HEK293 (cell line): Measurements from ENCODE around the gene DNAH9.

Source experiments
- HOXD13 ChIP-seq: sonication (generic); formaldehyde crosslinking; IDR thresholded peaks from 2 replicates; pipeline ENCODE4 v1.8.0; 2022; ENCODE audit warnings: missing genetic modification reagents, borderline replicate concordance
- OVOL3 ChIP-seq: fragments of 450-650 bp; formaldehyde crosslinking; IDR thresholded peaks from 2 replicates; pipeline ENCODE4 v1.5.1; 2016; ENCODE audit warnings: missing biosample characterization, missing genetic modification characterization
- ZFP3 ChIP-seq: fragments of 450-650 bp; formaldehyde crosslinking; IDR thresholded peaks from 2 replicates; pipeline ENCODE4 v1.5.1; 2016; ENCODE audit warnings: low read depth, missing biosample characterization, missing genetic modification characterization
- ZNF366 ChIP-seq: fragments of 450-650 bp; formaldehyde crosslinking; conservative IDR thresholded peaks from 2 replicates; pipeline ENCODE4 v1.5.1; 2016; ENCODE audit warnings: missing biosample characterization, missing genetic modification characterization
- ZNF391 ChIP-seq: fragments of 450-650 bp; formaldehyde crosslinking; IDR thresholded peaks from 2 replicates; pipeline ENCODE4 v1.5.1; 2016; ENCODE audit warnings: low read depth, missing biosample characterization, missing genetic modification characterization, borderline replicate concordance
- ZNF707 ChIP-seq: fragments of 450-650 bp; formaldehyde crosslinking; IDR thresholded peaks from 2 replicates; pipeline ENCODE4 v1.5.1; 2016; ENCODE audit warnings: missing biosample characterization, missing genetic modification characterization
- ZNF768 ChIP-seq: fragments of 450-650 bp; formaldehyde crosslinking; IDR thresholded peaks from 2 replicates; pipeline ENCODE4 v1.5.1; 2018; ENCODE audit warnings: missing biosample characterization, mild to moderate bottlenecking, missing genetic modification characterization
- ZNF785 ChIP-seq: fragments of 450-650 bp; formaldehyde crosslinking; IDR thresholded peaks from 2 replicates; pipeline ENCODE4 v1.5.1; 2016; ENCODE audit warnings: missing biosample characterization, missing genetic modification characterization
- TF ChIP-seq, protein P1 (sequence below): fragments of 450-650 bp; formaldehyde crosslinking; IDR thresholded peaks from 2 replicates; pipeline ENCODE4 v1.5.1; 2016; ENCODE audit warnings: missing biosample characterization, missing genetic modification characterization
- TF ChIP-seq, protein P2 (sequence below): fragments of 450-650 bp; formaldehyde crosslinking; IDR thresholded peaks from 2 replicates; pipeline ENCODE4 v1.5.1; 2016; ENCODE audit warnings: missing biosample characterization, missing genetic modification characterization
- TF ChIP-seq, protein P3 (sequence below): fragments of 450-650 bp; formaldehyde crosslinking; IDR thresholded peaks from 2 replicates; pipeline ENCODE4 v1.5.1; 2017; ENCODE audit warnings: missing biosample characterization, missing genetic modification characterization

DNA sequence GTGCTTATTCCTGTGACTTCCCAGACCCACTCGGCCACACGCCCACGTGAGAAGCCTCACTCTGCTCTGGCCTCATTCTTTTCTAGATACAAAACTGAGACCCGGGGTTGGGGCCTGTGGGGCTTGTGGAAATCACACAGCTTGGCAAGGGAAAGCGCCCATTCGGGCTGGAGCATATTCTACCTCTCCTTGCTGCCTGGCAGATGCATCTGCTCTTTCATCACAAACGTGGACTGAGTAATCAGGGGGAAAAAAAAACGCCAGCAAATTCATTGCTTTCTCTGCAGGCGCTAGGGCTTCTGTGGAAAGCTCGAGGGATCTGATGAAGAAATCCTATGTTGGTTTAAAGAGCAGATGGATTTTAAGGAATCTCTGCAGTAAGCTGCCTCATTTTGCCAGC lies 44.4 kb downstream of the DNAH9 start:
- TF ChIP-seq, protein P1, sequence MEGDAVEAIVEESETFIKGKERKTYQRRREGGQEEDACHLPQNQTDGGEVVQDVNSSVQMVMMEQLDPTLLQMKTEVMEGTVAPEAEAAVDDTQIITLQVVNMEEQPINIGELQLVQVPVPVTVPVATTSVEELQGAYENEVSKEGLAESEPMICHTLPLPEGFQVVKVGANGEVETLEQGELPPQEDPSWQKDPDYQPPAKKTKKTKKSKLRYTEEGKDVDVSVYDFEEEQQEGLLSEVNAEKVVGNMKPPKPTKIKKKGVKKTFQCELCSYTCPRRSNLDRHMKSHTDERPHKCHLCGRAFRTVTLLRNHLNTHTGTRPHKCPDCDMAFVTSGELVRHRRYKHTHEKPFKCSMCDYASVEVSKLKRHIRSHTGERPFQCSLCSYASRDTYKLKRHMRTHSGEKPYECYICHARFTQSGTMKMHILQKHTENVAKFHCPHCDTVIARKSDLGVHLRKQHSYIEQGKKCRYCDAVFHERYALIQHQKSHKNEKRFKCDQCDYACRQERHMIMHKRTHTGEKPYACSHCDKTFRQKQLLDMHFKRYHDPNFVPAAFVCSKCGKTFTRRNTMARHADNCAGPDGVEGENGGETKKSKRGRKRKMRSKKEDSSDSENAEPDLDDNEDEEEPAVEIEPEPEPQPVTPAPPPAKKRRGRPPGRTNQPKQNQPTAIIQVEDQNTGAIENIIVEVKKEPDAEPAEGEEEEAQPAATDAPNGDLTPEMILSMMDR (tag by site-specific recombination), result no peak
- TF ChIP-seq ZFP3 (tag by site-specific recombination) (no peak), ZNF785 (tag by site-specific recombination) (no peak), ZNF707 (tag by site-specific recombination) (no peak), OVOL3 (tag by site-specific recombination) (no peak), ZNF366 (tag by site-specific recombination) (no peak), ZNF391 (tag by site-specific recombination) (no peak), HOXD13 (no peak), ZNF768 (tag by site-specific recombination) (no peak)
- TF ChIP-seq, protein P2, sequence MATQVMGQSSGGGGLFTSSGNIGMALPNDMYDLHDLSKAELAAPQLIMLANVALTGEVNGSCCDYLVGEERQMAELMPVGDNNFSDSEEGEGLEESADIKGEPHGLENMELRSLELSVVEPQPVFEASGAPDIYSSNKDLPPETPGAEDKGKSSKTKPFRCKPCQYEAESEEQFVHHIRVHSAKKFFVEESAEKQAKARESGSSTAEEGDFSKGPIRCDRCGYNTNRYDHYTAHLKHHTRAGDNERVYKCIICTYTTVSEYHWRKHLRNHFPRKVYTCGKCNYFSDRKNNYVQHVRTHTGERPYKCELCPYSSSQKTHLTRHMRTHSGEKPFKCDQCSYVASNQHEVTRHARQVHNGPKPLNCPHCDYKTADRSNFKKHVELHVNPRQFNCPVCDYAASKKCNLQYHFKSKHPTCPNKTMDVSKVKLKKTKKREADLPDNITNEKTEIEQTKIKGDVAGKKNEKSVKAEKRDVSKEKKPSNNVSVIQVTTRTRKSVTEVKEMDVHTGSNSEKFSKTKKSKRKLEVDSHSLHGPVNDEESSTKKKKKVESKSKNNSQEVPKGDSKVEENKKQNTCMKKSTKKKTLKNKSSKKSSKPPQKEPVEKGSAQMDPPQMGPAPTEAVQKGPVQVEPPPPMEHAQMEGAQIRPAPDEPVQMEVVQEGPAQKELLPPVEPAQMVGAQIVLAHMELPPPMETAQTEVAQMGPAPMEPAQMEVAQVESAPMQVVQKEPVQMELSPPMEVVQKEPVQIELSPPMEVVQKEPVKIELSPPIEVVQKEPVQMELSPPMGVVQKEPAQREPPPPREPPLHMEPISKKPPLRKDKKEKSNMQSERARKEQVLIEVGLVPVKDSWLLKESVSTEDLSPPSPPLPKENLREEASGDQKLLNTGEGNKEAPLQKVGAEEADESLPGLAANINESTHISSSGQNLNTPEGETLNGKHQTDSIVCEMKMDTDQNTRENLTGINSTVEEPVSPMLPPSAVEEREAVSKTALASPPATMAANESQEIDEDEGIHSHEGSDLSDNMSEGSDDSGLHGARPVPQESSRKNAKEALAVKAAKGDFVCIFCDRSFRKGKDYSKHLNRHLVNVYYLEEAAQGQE (tag by site-specific recombination), result no peak
- TF ChIP-seq, protein P3, sequence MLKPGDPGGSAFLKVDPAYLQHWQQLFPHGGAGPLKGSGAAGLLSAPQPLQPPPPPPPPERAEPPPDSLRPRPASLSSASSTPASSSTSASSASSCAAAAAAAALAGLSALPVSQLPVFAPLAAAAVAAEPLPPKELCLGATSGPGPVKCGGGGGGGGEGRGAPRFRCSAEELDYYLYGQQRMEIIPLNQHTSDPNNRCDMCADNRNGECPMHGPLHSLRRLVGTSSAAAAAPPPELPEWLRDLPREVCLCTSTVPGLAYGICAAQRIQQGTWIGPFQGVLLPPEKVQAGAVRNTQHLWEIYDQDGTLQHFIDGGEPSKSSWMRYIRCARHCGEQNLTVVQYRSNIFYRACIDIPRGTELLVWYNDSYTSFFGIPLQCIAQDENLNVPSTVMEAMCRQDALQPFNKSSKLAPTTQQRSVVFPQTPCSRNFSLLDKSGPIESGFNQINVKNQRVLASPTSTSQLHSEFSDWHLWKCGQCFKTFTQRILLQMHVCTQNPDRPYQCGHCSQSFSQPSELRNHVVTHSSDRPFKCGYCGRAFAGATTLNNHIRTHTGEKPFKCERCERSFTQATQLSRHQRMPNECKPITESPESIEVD, result no peak
